Mesendoderm (in vitro differentiated cells): Measurements from ENCODE around the gene TPRG1L.

ENCODE experiments used
- DNase-seq: peaks from one replicate; pipeline ENCODE4 v3.0.0; 2013
- H2AK5ac ChIP-seq: 2 replicates; pipeline ENCODE4 v1.6.1; 2013; ENCODE audit warnings: low read length, inconsistent platforms
- H2BK120ac ChIP-seq: 2 replicates; pipeline ENCODE4 v1.6.1; 2013; ENCODE audit warnings: low read depth, mild to moderate bottlenecking, low read length, moderate library complexity, mixed read lengths
- H2BK15ac ChIP-seq: replicated peaks from 2 replicates; pipeline ENCODE4 v1.6.1; 2013; ENCODE audit warnings: low read depth, mild to moderate bottlenecking, moderate library complexity
- H2BK5ac ChIP-seq: 2 replicates; pipeline ENCODE4 v1.6.1; 2013; ENCODE audit warnings: low read length, inconsistent platforms
- H3K18ac ChIP-seq: 2 replicates; pipeline ENCODE4 v1.6.1; 2013; ENCODE audit warnings: mild to moderate bottlenecking, low read length, mixed read lengths
- H3K23ac ChIP-seq: one replicate; pipeline ENCODE4 v1.6.1; 2013; ENCODE audit warnings: low read length
- H3K27ac ChIP-seq: 2 replicates; pipeline ENCODE4 v1.5.1; 2013; ENCODE audit warnings: low read depth, mild to moderate bottlenecking, inconsistent platforms, low read length, moderate library complexity
- H3K27me3 ChIP-seq: 2 replicates; pipeline ENCODE4 v1.6.1; 2013; ENCODE audit warnings: low read length, control low read depth, mild to moderate bottlenecking, inconsistent platforms; ENCODE audit not compliant: insufficient read depth, poor library complexity
- H3K36me3 ChIP-seq: 2 replicates; pipeline ENCODE4 v1.6.1; 2013; ENCODE audit warnings: low read length, inconsistent platforms; ENCODE audit not compliant: control insufficient read depth, insufficient read depth
- H3K4ac ChIP-seq: one replicate; pipeline ENCODE4 v1.6.1; 2013; ENCODE audit warnings: low read depth, mild to moderate bottlenecking, low read length, moderate library complexity
- H3K4me1 ChIP-seq: 2 replicates; pipeline ENCODE4 v1.6.1; 2013; ENCODE audit warnings: low read depth, low read length, inconsistent platforms; ENCODE audit not compliant: control insufficient read depth
- H3K4me2 ChIP-seq: 2 replicates; pipeline ENCODE4 v1.6.1; 2013; ENCODE audit warnings: low read length
- H3K4me3 ChIP-seq: 2 replicates; pipeline ENCODE4 v1.5.1; 2013; ENCODE audit warnings: mild to moderate bottlenecking, low read length
- H3K56ac ChIP-seq: one replicate; pipeline ENCODE4 v1.6.1; 2013; ENCODE audit warnings: low read length
- H3K79me1 ChIP-seq: 2 replicates; pipeline ENCODE4 v1.6.1; 2013; ENCODE audit warnings: low read length, inconsistent platforms
- H3K79me2 ChIP-seq: 2 replicates; pipeline ENCODE4 v1.6.1; 2013; ENCODE audit warnings: mild to moderate bottlenecking, low read length; ENCODE audit not compliant: control insufficient read depth, insufficient read depth
- H3K9ac ChIP-seq: 2 replicates; pipeline ENCODE4 v1.6.1; 2013; ENCODE audit warnings: low read length, inconsistent platforms
- H4K5ac ChIP-seq: one replicate; pipeline ENCODE4 v1.6.1; 2013; ENCODE audit warnings: low read length
- H4K8ac ChIP-seq: one replicate; pipeline ENCODE4 v1.6.1; 2013; ENCODE audit warnings: low read depth, mild to moderate bottlenecking, control low read depth, low read length, moderate library complexity
- WGBS: extraction: QIAGEN DNeasy Blood & Tissue Kit; methylation state at CpG from one replicate; pipeline ENCODE4 v1.1.7; 2013; ENCODE audit warnings: low lambda C conversion rate, missing lambda C conversion rate; ENCODE audit not compliant: insufficient coverage; ENCODE audit errors: extremely low coverage; 5-methylcytosine and 5-hydroxymethylcytosine counted together

The TPRG1L gene

DNA sequence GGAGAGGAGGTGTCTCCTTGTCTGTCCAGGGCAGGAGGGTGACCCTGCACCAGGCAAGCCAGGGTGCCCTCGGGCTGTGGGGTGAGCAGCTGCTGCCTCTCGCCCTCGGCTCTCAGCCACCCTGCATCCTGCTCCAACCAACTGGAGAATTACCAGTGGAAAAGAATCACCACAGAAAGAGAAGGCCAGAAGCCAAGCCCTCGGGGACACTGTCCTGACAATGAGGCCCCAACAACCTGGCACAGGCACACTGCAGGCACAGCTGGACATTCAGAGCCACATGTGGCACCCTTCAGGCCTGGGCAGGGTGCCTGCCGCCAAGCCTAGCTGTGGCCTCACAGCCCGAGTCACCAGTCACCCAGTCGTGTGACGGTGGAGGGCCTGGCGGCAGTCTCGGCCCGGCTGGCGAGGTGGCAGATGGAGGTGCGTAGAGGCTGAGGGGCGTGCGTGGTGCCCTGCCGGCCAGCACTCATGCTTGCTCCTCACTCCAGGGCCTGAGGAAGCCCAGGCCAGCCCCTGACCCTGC is 25.5 kb upstream of the TPRG1L start:
- Histone ChIP-seq H2AK5ac (no peak overlapping the region), H3K9ac (no peak overlapping the region), H2BK120ac (no peak overlapping the region), H3K56ac (peak overlapping the region; percentile 56), H3K27me3 (no peaks in the 10 kb centered on the region), H2BK15ac (no peak overlapping the region), H4K5ac (no peak overlapping the region), H2BK5ac (no peak overlapping the region), H3K4me1 (no peaks in the 10 kb centered on the region), H3K18ac (no peak overlapping the region), H3K4me2 (no peak overlapping the region), H3K36me3 (no peaks in the 10 kb centered on the region), H3K79me2 (no peaks in the 10 kb centered on the region), H3K4me3 (no peak overlapping the region), H3K27ac (no peak overlapping the region), H3K4ac (no peak overlapping the region), H3K23ac (no peak overlapping the region), H3K79me1 (no peaks in the 10 kb centered on the region), H4K8ac (no peak overlapping the region)
- no CpG with 5 or more reads among the region's 16 CpGs for WGBS
- DNase-seq: no peak

DNA sequence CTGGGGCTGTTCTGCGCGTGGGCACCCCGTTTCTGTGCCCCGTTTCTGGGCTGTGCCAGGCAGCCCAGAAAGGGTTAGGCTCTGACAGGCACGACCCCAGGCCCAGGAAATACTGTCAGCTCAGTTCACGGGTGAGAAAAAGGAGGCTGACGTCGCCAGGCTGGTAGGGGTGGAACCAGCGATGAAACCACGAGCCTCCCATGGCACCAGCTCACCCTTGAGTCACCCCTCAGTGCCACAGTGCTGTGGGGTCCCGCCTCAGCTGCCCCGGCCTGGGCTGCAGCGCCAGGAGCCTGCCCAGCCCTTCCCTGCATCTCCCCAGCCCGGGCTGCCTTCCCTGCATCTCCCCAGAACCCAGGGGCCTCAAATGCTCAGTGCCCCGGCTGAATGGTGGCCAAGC is 25.0 kb upstream of the TPRG1L start:
- Histone ChIP-seq H3K79me1 (no peaks in the 10 kb centered on the region), H3K4ac (no peak overlapping the region), H2BK5ac (no peak overlapping the region), H3K27ac (no peak overlapping the region), H3K18ac (no peak overlapping the region), H2BK120ac (no peak overlapping the region), H2AK5ac (no peak overlapping the region), H3K36me3 (no peaks in the 10 kb centered on the region), H3K23ac (no peak overlapping the region), H3K9ac (no peak overlapping the region), H3K27me3 (no peaks in the 10 kb centered on the region), H3K4me1 (no peaks in the 10 kb centered on the region), H3K56ac (no peak overlapping the region), H3K79me2 (no peaks in the 10 kb centered on the region), H3K4me2 (no peak overlapping the region), H3K4me3 (no peak overlapping the region), H2BK15ac (no peak overlapping the region), H4K8ac (no peak overlapping the region), H4K5ac (no peak overlapping the region)
- WGBS: no CpG with 5 or more reads among the region's 15 CpGs
- no peak for DNase-seq

DNA sequence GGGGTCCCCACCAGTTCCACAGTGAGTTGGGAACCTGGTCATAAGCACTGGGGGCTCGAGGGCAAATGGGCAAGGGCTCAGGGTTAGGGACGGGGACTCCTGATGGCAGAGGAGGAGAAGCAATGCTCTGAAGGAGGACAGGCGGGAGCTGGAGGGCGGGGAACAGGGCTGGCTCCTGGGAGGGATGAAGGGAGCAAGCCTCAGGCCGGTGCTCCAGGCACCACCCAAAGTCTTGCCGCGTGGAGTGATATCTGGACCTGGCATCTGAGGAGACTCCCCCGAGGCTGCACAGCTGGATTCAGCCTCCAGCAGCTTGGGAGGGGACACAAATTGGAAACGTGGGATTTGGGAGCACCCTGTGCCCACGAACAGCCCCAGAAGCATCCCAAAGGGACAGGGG is 24.5 kb upstream of the TPRG1L start:
- Histone ChIP-seq H3K79me1 (peaks cover 2% of the 10 kb centered on the region), H2BK5ac (no peak overlapping the region), H4K8ac (no peak overlapping the region), H4K5ac (no peak overlapping the region), H3K4ac (no peak overlapping the region), H3K27me3 (no peaks in the 10 kb centered on the region), H3K9ac (no peak overlapping the region), H3K23ac (no peak overlapping the region), H2BK15ac (no peak overlapping the region), H2BK120ac (no peak overlapping the region), H3K18ac (no peak overlapping the region), H3K27ac (no peak overlapping the region), H3K36me3 (no peaks in the 10 kb centered on the region), H3K56ac (no peak overlapping the region), H3K79me2 (no peaks in the 10 kb centered on the region), H3K4me2 (no peak overlapping the region), H3K4me1 (no peaks in the 10 kb centered on the region), H3K4me3 (no peak overlapping the region), H2AK5ac (no peak overlapping the region)
- WGBS: no CpG with 5 or more reads among the region's 10 CpGs
- no peak for DNase-seq

DNA sequence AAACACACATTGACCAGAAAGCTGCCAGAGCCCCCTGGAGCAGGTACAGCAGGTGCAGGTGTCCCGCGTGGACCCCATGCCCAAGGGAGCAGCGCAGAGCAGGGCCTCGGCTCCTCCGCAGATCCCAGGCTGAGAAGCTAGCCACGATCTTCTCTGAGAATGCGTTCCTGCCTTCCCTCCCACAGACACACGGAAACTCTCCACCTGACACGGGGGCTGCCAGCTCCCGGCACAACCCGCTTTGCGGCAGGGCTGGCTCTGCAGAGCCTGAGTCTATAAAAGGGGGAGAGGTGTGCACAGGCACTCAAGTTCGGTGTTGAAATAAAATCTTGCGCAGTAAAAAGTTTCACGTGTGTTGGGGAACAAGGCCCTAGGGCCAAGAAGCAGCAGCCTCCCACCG is 23.1 kb upstream of the TPRG1L start:
- no peak overlapping the region for H2BK15ac ChIP-seq
- no peaks in the 10 kb centered on the region for H3K36me3 ChIP-seq
- H3K79me1 ChIP-seq: peaks cover 2% of the 10 kb centered on the region
- DNase-seq: no peak
- no peak overlapping the region for H3K18ac ChIP-seq
- no peaks in the 10 kb centered on the region for H3K79me2 ChIP-seq
- H3K4me3 ChIP-seq: no peak overlapping the region
- no peak overlapping the region for H4K8ac ChIP-seq
- H3K4me1 ChIP-seq: no peaks in the 10 kb centered on the region
- no peak overlapping the region for H3K56ac ChIP-seq
- H3K4me2 ChIP-seq: no peak overlapping the region
- no peak overlapping the region for H3K23ac ChIP-seq
- H3K9ac ChIP-seq: no peak overlapping the region
- no peak overlapping the region for H3K27ac ChIP-seq
- H3K4ac ChIP-seq: no peak overlapping the region
- no peaks in the 10 kb centered on the region for H3K27me3 ChIP-seq
- no peak overlapping the region for H2BK120ac ChIP-seq
- H2AK5ac ChIP-seq: no peak overlapping the region
- H4K5ac ChIP-seq: no peak overlapping the region
- H2BK5ac ChIP-seq: no peak overlapping the region
- no CpG with 5 or more reads among the region's 16 CpGs for WGBS

DNA sequence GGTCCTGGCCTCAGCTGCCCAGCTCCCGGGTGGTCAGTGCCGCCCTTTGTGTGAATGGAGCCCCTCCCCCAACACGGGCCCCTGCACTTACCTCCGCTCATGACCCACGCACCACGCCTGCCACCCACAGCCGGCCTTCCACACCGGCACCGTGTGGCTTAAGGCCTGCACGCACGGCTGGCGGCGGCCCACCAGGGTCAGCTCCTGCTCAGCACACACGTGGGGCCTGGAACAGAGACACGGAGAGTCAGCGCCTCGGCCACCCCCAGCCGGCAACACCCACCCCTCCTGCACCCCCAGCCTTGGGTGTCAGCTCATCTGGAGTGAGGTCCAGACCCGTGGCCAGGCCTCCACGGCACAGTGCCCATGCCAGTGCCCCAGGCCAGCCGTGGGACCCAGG is 22.4 kb upstream of the TPRG1L start:
- Histone ChIP-seq H3K4me2 (no peak overlapping the region), H3K27me3 (no peaks in the 10 kb centered on the region), H3K4me3 (no peak overlapping the region), H3K79me1 (peaks cover 2% of the 10 kb centered on the region), H3K4me1 (no peaks in the 10 kb centered on the region), H3K23ac (no peak overlapping the region), H3K27ac (no peak overlapping the region), H2AK5ac (no peak overlapping the region), H3K36me3 (no peaks in the 10 kb centered on the region), H2BK15ac (no peak overlapping the region), H3K9ac (no peak overlapping the region), H3K18ac (no peak overlapping the region), H3K4ac (no peak overlapping the region), H4K5ac (no peak overlapping the region), H4K8ac (no peak overlapping the region), H3K79me2 (no peaks in the 10 kb centered on the region), H3K56ac (no peak overlapping the region), H2BK5ac (no peak overlapping the region), H2BK120ac (no peak overlapping the region)
- WGBS: no CpG with 5 or more reads among the region's 21 CpGs
- no peak for DNase-seq

DNA sequence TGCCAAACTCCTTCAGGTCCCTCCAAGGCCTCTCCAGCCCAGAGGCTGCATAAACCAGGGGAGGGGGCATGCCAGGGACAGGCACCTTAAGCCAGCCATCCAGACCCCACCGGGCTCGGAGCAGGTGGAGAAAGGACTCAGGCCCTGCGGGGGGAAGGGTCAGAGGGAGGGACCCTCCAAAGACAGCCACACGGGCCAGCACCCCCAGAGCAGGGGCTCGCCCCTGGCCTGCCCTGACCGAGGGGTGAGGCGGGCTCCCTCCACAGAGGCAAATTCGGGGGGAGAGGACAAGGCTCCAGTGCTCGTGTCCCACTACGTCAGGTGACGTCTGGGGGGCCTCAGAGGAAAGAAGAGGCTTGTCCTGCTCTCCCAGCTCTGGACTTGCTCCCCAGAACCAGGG is 21.7 kb upstream of the TPRG1L start:
- H3K36me3 ChIP-seq: no peaks in the 10 kb centered on the region
- no peak overlapping the region for H2BK15ac ChIP-seq
- no peaks in the 10 kb centered on the region for H3K27me3 ChIP-seq
- no CpG with 5 or more reads among the region's 11 CpGs for WGBS
- H3K4me2 ChIP-seq: no peak overlapping the region
- H2BK5ac ChIP-seq: no peak overlapping the region
- no peak overlapping the region for H3K18ac ChIP-seq
- DNase-seq: no peak
- H2BK120ac ChIP-seq: no peak overlapping the region
- H3K4me3 ChIP-seq: no peak overlapping the region
- no peak overlapping the region for H4K8ac ChIP-seq
- no peaks in the 10 kb centered on the region for H3K79me2 ChIP-seq
- H3K56ac ChIP-seq: no peak overlapping the region
- no peak overlapping the region for H3K27ac ChIP-seq
- H3K4me1 ChIP-seq: no peaks in the 10 kb centered on the region
- H3K9ac ChIP-seq: no peak overlapping the region
- H3K4ac ChIP-seq: no peak overlapping the region
- H3K79me1 ChIP-seq: peaks cover 2% of the 10 kb centered on the region
- no peak overlapping the region for H4K5ac ChIP-seq
- no peak overlapping the region for H2AK5ac ChIP-seq
- no peak overlapping the region for H3K23ac ChIP-seq
